Lung (tissue), 12 donors: ENCODE results near the gene KHK. TPM values are rescaled to one million over a fixed set of nuclear protein-coding genes. Genes with fewer than 3 reads are reported as not detected.

Source experiments
- ATAC-seq: fragments of 200-7000 bp; cut with Tn5 transposase; one replicate; pipeline ENCODE4 v1.9.1; 2020; ENCODE audit warnings: moderate number of reproducible peaks; ENCODE audit not compliant: insufficient read depth, low FRiP score
- DNase-seq, 3 donors: peaks; one replicate each; pipeline ENCODE4 v3.0.0-alpha.2; 2013 to 2017
- H3K27ac ChIP-seq, 2 donors: one replicate each; pipeline ENCODE4 v1.5.1; 2013; ENCODE audit warnings: mild to moderate bottlenecking in 2 of 2, moderate library complexity in 2 of 2, control low read depth in 1 of 2, inconsistent platforms in 1 of 2, low read depth in 1 of 2, low read length in 1 of 2
- H3K27me3 ChIP-seq, 3 donors: one replicate each; pipeline ENCODE4 v1.5.1; 2013; ENCODE audit warnings: low read length in 2 of 3; ENCODE audit not compliant: control insufficient read depth in 3 of 3, insufficient read depth in 3 of 3
- H3K36me3 ChIP-seq, 4 donors: one replicate each; pipeline ENCODE4 v1.5.1; 2013; ENCODE audit warnings: low read length in 4 of 4, mild to moderate bottlenecking in 1 of 4, moderate library complexity in 1 of 4; ENCODE audit not compliant: control insufficient read depth in 4 of 4, insufficient read depth in 4 of 4
- H3K4me1 ChIP-seq, 5 donors: one replicate each; pipeline ENCODE4 v1.5.1; 2013; ENCODE audit warnings: low read length in 5 of 5, mild to moderate bottlenecking in 2 of 5, moderate library complexity in 1 of 5; ENCODE audit not compliant: control insufficient read depth in 5 of 5, insufficient read depth in 5 of 5
- H3K4me3 ChIP-seq: one replicate; pipeline ENCODE4 v1.5.1; 2013; ENCODE audit warnings: mild to moderate bottlenecking, control low read depth, moderate library complexity
- H3K9ac ChIP-seq, 2 donors: one replicate each; pipeline ENCODE4 v1.5.1; 2013; ENCODE audit warnings: low read length in 2 of 2, control low read depth in 1 of 2; ENCODE audit not compliant: insufficient read depth in 1 of 2
- H3K9me3 ChIP-seq, 4 donors: one replicate each; pipeline ENCODE4 v1.5.1; 2013; ENCODE audit warnings: low read length in 3 of 4, mild to moderate bottlenecking in 1 of 4, moderate library complexity in 1 of 4; ENCODE audit not compliant: control insufficient read depth in 4 of 4, insufficient read depth in 3 of 4
- WGBS, 2 donors: extraction: QIAGEN DNeasy Blood & Tissue Kit; methylation state at CpG; one replicate each; pipeline ENCODE4 v1.1.7; 2013; 5-methylcytosine and 5-hydroxymethylcytosine counted together
- polyA plus RNA-seq, 2 donors: library from polyadenylated mRNA; stranded (reverse); fragments of 200-250 nt; gene quantifications; one replicate each; pipeline ENCODE4 v1.2.1, GENCODE V29; 2013
- total RNA-seq, 2 donors: library from RNA; depleted of rRNA in 1 of 2; stranded (reverse); fragments of >200 nt in 1 of 2; gene quantifications; one replicate each; pipeline ENCODE4 v1.2.1, GENCODE V29; 2014 to 2021
- TF ChIP-seq, protein P1 (sequence below): IDR thresholded peaks from 2 replicates; pipeline ENCODE4 v1.5.1; 2012; ENCODE audit warnings: mild to moderate bottlenecking; ENCODE audit errors: control extremely low read depth, extremely low read depth
- donor health status: control.
- donor health status: control.
- donor health status: Bipolar disorder and iron deficiency.
- donor health status: healthy.
- donor health status: DM: yes; HTN: yes; CAD: no.

KHK gene
- total and polyA plus RNA-seq, 4 donors, result 1.6 to 7.6 (median 3.7) TPM

DNA sequence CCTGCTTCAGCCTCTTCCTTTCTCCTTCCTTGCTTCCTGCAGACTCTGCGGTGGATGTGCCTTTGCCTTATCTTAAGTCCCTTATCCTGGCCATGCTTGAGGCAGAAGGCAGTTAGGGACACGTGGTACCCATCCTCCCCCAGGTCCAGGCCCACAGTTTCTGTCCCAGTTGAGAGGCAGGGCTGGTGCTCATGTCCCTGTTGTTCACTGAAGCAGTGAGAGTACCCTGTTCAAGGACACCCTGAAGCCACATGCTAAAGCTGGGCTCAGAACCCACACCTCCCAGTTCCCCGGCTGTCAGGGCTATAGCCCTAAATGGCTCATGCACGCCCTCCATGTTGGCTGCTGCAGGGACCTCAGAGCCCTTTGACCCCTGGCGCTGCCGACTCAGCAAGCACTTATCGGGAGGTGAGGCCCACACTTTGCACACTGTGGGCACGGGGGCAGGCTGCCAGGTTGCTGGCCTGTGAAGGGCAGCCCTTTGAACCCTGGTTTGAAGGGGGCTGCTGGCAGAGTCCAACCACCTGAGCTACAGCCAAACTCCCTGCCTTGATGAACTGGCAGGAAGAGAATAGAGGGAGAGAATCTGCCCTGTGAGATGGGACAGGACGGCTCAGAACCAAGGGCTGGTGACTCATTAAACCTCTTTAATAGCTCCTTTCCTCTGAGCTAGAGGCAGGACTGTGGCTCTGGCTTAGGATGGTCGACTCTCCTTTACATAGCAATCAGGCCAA lies 6.3 kb downstream of the KHK start:
- no peak for ATAC-seq

GRCh38 chr2:27093430-27094352 lies 7.1 kb downstream of the KHK start:
- ATAC-seq, result no peak
- H3K9ac ChIP-seq, result no peak overlapping the region
- no peak overlapping the region for H3K4me3 ChIP-seq
- H3K36me3 ChIP-seq, result peaks cover 0 to 4% (median 0%) of the 10 kb centered on the region in 4 donors
- 89 to 94% methylated on average over 6 of the region's 6 CpGs for WGBS, 2 donors
- no peak for DNase-seq
- H3K4me1 ChIP-seq, result peaks cover 0 to 10% (median 7%) of the 10 kb centered on the region in 5 donors
- H3K27me3 ChIP-seq, result no peaks in the 10 kb centered on the region
- no peak overlapping the region for H3K27ac ChIP-seq
- H3K9me3 ChIP-seq, result no peaks in the 10 kb centered on the region
- TF ChIP-seq, protein P1, sequence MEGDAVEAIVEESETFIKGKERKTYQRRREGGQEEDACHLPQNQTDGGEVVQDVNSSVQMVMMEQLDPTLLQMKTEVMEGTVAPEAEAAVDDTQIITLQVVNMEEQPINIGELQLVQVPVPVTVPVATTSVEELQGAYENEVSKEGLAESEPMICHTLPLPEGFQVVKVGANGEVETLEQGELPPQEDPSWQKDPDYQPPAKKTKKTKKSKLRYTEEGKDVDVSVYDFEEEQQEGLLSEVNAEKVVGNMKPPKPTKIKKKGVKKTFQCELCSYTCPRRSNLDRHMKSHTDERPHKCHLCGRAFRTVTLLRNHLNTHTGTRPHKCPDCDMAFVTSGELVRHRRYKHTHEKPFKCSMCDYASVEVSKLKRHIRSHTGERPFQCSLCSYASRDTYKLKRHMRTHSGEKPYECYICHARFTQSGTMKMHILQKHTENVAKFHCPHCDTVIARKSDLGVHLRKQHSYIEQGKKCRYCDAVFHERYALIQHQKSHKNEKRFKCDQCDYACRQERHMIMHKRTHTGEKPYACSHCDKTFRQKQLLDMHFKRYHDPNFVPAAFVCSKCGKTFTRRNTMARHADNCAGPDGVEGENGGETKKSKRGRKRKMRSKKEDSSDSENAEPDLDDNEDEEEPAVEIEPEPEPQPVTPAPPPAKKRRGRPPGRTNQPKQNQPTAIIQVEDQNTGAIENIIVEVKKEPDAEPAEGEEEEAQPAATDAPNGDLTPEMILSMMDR, result no peak

More for the DNA sequence above, 6.3 kb downstream of the KHK start:
- H3K4me3 ChIP-seq, result no peak overlapping the region
- no peak for DNase-seq
- no peak overlapping the region for H3K27ac ChIP-seq
- H3K36me3 ChIP-seq, result peaks cover 0 to 4% (median 0%) of the 10 kb centered on the region in 4 donors
- peaks cover 0 to 10% (median 7%) of the 10 kb centered on the region in 5 donors for H3K4me1 ChIP-seq
- H3K9ac ChIP-seq, result no peak overlapping the region
- TF ChIP-seq, protein P1, result no peak
- H3K27me3 ChIP-seq, result no peaks in the 10 kb centered on the region
- 76 to 85% methylated on average over 10 of the region's 10 CpGs for WGBS, 2 donors
- H3K9me3 ChIP-seq, result no peaks in the 10 kb centered on the region

DNA sequence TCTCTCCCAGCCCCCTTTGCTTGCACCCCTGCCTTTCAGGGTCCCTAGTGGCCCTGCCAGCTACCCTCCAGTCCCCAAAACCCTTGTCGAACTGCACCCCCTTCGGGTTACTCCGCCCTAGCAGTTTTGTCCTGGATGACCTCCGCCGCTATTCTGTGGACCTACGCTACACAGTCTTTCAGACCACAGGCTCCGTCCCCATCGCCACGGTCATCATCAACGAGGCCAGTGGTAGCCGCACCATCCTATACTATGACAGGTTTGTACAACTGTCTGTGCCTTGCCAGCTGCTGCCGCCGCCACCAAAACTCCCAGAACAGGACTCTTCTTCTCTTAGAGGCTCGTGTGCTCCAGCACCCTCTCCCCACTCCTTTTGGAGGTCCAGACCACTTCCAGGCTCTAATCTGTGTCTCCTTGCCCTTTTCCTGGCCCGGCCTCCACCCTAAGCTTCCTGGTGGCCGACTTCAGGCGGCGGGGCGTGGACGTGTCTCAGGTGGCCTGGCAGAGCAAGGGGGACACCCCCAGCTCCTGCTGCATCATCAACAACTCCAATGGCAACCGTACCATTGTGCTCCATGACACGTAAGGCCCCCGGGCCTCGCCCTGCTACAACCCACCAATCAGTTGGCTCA lies 7.9 kb downstream of the KHK start:
- Histone ChIP-seq H3K27me3 (no peaks in the 10 kb centered on the region), H3K27ac (no peak overlapping the region), H3K9ac (no peak overlapping the region), H3K4me3 (no peak overlapping the region), H3K4me1 (peaks cover 0 to 10% (median 7%) of the 10 kb centered on the region in 5 donors), H3K9me3 (no peaks in the 10 kb centered on the region), H3K36me3 (peaks cover 0 to 4% (median 0%) of the 10 kb centered on the region in 4 donors)
- WGBS, 2 donors, result 94 to 96% methylated on average over 24 of the region's 24 CpGs
- no peak for ATAC-seq
- DNase-seq, result no peak
- TF ChIP-seq, protein P1, result no peak
